Neural cell (in vitro differentiated cells): Measurements from ENCODE around the gene CABP4.

Experiments used
- EP300 ChIP-seq: fragments of 450-650 bp; conservative IDR thresholded peaks from 2 replicates; pipeline ENCODE4 v1.6.1; 2014; ENCODE audit warnings: antibody characterized with exemption, mild to moderate bottlenecking, moderate library complexity; ENCODE audit not compliant: poor library complexity, severe bottlenecking
- RAD21 ChIP-seq: fragments of 450-650 bp; conservative IDR thresholded peaks from 2 replicates; pipeline ENCODE4 v1.6.1; 2014; ENCODE audit warnings: antibody characterized with exemption, mild to moderate bottlenecking, moderate library complexity
- TF ChIP-seq, protein P1 (sequence below): fragments of 450-650 bp; IDR thresholded peaks from 2 replicates; pipeline ENCODE4 v1.5.1; 2014; ENCODE audit warnings: antibody characterized with exemption, mild to moderate bottlenecking, moderate library complexity; ENCODE audit not compliant: poor library complexity, severe bottlenecking
- TF ChIP-seq, protein P2 (sequence below): IDR thresholded peaks from 2 replicates; pipeline ENCODE4 v1.6.1; 2012; ENCODE audit warnings: borderline replicate concordance

DNA sequence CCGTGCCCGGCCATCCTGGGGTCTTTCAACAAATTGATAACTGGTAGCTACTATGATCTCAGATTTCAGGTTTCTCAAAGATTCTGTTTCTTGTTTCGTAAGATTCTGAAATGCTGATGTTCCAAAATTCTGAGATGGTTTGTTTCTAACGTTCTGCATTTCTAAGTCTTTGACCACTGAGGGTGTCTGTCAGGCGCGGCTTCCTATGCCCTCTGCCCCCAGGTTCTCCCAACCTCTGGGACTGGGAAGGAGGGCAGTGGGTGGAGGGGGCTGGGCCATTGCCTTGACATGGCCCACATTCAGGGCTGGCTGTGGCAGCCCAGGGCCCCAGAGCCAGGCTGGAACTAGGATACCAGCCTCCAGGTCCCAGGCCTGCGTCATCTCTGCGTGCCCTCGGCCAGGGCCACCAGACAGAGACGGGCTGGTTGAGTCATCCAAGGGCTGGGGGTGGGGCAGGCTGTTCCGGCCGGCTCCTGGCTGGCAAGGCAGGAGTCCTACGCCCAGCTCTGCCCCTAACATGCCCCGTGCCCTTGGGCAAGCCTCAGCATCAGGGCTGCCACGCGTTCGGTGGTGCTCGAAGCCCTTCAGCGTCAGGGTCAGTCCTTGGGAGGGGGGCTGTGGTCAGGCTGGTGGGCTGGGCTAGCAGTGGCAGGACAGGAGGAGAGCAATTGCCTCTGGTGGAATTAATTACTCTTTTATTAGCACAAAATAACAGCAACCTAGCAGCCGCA is 8.7 kb downstream of the CABP4 start:
- TF ChIP-seq, protein P1, sequence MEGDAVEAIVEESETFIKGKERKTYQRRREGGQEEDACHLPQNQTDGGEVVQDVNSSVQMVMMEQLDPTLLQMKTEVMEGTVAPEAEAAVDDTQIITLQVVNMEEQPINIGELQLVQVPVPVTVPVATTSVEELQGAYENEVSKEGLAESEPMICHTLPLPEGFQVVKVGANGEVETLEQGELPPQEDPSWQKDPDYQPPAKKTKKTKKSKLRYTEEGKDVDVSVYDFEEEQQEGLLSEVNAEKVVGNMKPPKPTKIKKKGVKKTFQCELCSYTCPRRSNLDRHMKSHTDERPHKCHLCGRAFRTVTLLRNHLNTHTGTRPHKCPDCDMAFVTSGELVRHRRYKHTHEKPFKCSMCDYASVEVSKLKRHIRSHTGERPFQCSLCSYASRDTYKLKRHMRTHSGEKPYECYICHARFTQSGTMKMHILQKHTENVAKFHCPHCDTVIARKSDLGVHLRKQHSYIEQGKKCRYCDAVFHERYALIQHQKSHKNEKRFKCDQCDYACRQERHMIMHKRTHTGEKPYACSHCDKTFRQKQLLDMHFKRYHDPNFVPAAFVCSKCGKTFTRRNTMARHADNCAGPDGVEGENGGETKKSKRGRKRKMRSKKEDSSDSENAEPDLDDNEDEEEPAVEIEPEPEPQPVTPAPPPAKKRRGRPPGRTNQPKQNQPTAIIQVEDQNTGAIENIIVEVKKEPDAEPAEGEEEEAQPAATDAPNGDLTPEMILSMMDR, result no peak
- TF ChIP-seq RAD21, result no peak
- TF ChIP-seq, protein P2, sequence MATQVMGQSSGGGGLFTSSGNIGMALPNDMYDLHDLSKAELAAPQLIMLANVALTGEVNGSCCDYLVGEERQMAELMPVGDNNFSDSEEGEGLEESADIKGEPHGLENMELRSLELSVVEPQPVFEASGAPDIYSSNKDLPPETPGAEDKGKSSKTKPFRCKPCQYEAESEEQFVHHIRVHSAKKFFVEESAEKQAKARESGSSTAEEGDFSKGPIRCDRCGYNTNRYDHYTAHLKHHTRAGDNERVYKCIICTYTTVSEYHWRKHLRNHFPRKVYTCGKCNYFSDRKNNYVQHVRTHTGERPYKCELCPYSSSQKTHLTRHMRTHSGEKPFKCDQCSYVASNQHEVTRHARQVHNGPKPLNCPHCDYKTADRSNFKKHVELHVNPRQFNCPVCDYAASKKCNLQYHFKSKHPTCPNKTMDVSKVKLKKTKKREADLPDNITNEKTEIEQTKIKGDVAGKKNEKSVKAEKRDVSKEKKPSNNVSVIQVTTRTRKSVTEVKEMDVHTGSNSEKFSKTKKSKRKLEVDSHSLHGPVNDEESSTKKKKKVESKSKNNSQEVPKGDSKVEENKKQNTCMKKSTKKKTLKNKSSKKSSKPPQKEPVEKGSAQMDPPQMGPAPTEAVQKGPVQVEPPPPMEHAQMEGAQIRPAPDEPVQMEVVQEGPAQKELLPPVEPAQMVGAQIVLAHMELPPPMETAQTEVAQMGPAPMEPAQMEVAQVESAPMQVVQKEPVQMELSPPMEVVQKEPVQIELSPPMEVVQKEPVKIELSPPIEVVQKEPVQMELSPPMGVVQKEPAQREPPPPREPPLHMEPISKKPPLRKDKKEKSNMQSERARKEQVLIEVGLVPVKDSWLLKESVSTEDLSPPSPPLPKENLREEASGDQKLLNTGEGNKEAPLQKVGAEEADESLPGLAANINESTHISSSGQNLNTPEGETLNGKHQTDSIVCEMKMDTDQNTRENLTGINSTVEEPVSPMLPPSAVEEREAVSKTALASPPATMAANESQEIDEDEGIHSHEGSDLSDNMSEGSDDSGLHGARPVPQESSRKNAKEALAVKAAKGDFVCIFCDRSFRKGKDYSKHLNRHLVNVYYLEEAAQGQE, result no peak
- TF ChIP-seq EP300, result no peak
